SH-SY5Y (cell line): ENCODE measurements around the gene GALNT2.

Experiments used
- GATA2 ChIP-seq: IDR thresholded peaks from 2 replicates; pipeline ENCODE4 v1.6.1; 2011; ENCODE audit warnings: mild to moderate bottlenecking, low read depth, low read length
- GATA3 ChIP-seq: IDR thresholded peaks from 2 replicates; pipeline ENCODE4 v1.6.1; 2011; ENCODE audit warnings: low read depth, mild to moderate bottlenecking, low read length, moderate library complexity

DNA sequence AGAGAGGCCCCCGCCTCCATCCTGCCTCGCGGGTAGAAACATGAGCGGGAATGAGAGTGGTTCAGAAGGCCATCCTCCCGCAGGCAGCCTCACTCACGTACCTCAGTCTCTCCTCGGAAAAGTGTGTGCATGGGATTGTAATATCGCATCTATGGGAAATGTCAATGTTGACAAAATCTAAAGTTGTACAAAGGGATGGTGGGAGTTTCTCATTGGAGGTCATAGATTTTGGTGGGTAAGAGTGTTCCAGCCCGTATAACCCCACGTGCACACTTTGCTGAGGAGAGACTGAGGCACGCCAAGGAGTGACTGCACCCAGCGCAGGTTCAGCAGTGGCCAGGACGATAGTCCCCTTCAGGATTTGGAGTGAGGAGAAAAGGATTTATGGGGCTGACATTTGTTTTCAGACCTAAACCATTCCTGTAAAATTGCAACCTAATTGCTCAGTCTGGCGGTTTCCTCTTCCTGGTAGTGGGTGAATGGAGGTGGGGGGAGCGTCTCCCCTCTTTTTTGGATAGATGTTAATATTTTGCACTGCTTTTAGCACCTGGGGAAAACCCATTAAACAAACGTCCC, 59.6 kb downstream of the GALNT2 start:
- TF ChIP-seq GATA2 (no peak), GATA3 (no peak)
